Measurements from ENCODE around the gene NAALADL2. TPM values are rescaled to one million over a fixed set of nuclear protein-coding genes. Genes with fewer than 3 reads are reported as not detected.
"Not testable (repeated sequence)": the region's sequence is repeated elsewhere in the genome, so short reads cannot be mapped to it uniquely, and the experiment has no call there.

NAALADL2 gene
- total RNA-seq, 1 donor from 2014 or later: 36.9 TPM

GRCh38 chr3:175371187-175371586 lies 512.1 kb downstream of the NAALADL2 start:
- DNase-seq (ENCODE audit: low spot score); intact Hi-C loops (cut with DNase I); ATAC-seq: not testable (repeated sequence)

GRCh38 chr3:175374705-175375104 lies 515.6 kb downstream of the NAALADL2 start:
- DNase-seq (ENCODE audit: low spot score): no peak
- ATAC-seq: no peak
- intact Hi-C loops (cut with DNase I): no loop called here

GRCh38 chr3:175378348-175378747 lies 519.2 kb downstream of the NAALADL2 start:
- ATAC-seq: no peak
- DNase-seq (ENCODE audit: low spot score): no peak
- intact Hi-C loops (cut with DNase I): no loop called here

- intact Hi-C loops (cut with DNase I): no loop called here
- DNase-seq (ENCODE audit: low spot score) (no peak), ATAC-seq (no peak)
These were observed 522.6 kb downstream of the NAALADL2 start for GRCh38 chr3:175381685-175382084.

GRCh38 chr3:175383371-175383770 lies 524.2 kb downstream of the NAALADL2 start:
- intact Hi-C loops (cut with DNase I): no loop called here
- ATAC-seq (peak; percentile 81), DNase-seq (ENCODE audit: low spot score) (no peak)

GRCh38 chr3:175383813-175384212 lies 524.7 kb downstream of the NAALADL2 start:
- DNase-seq (ENCODE audit: low spot score) (no peak), ATAC-seq (peak; percentile 24)
- intact Hi-C loops (cut with DNase I): no loop called here

- no peak for ATAC-seq
These were observed 525.4 kb downstream of the NAALADL2 start for GRCh38 chr3:175384569-175384968.

GRCh38 chr3:175386630-175387029 lies 527.5 kb downstream of the NAALADL2 start:
- no peak for DNase-seq (ENCODE audit: low spot score)
- intact Hi-C loops (cut with DNase I): no loop called here
- no peak for ATAC-seq

More at GRCh38 chr3:175384569-175384968, 525.4 kb downstream of the NAALADL2 start:
- no peak for DNase-seq (ENCODE audit: low spot score)
- intact Hi-C loops (cut with DNase I): no loop called here

- ATAC-seq: no peak
- no peak for DNase-seq (ENCODE audit: low spot score)
- intact Hi-C loops (cut with DNase I): no loop called here
These were observed 530.4 kb downstream of the NAALADL2 start for GRCh38 chr3:175389560-175389959.

GRCh38 chr3:175391601-175392000 lies 532.5 kb downstream of the NAALADL2 start:
- intact Hi-C loops (cut with DNase I): no loop called here
- ATAC-seq (no peak), DNase-seq (ENCODE audit: low spot score) (no peak)

- DNase-seq (ENCODE audit: low spot score) (no peak), ATAC-seq (peak; percentile 45)
- intact Hi-C loops (cut with DNase I): no loop called here
These were observed 533.5 kb downstream of the NAALADL2 start for GRCh38 chr3:175392653-175393052.

GRCh38 chr3:175397372-175397771 lies 538.2 kb downstream of the NAALADL2 start:
- no peak for DNase-seq (ENCODE audit: low spot score)
- peak; percentile 73 for ATAC-seq
- intact Hi-C loops (cut with DNase I): no loop called here

GRCh38 chr3:175398676-175399075 lies 539.5 kb downstream of the NAALADL2 start:
- DNase-seq (ENCODE audit: low spot score) (no peak), ATAC-seq (no peak)
- intact Hi-C loops (cut with DNase I): no loop called here

GRCh38 chr3:175399156-175399840 lies 540.2 kb downstream of the NAALADL2 start:
- DNase-seq (ENCODE audit: low spot score) (no peak), ATAC-seq (no peak)
- intact Hi-C loops (cut with DNase I): no loop called here

- ATAC-seq (peak; percentile 84), DNase-seq (ENCODE audit: low spot score) (no peak)
- intact Hi-C loops (cut with DNase I): no loop called here
These were observed 544.9 kb downstream of the NAALADL2 start for GRCh38 chr3:175404027-175404426.

GRCh38 chr3:175404621-175405020 lies 545.5 kb downstream of the NAALADL2 start:
- intact Hi-C loops (cut with DNase I): no loop called here
- DNase-seq (ENCODE audit: low spot score) (no peak), ATAC-seq (no peak)

- DNase-seq (ENCODE audit: low spot score) (no peak), ATAC-seq (no peak)
- intact Hi-C loops (cut with DNase I): no loop called here
These were observed 551.1 kb downstream of the NAALADL2 start for GRCh38 chr3:175410251-175410650.

- no peak for DNase-seq (ENCODE audit: low spot score)
- intact Hi-C loops (cut with DNase I): no loop called here
- no peak for ATAC-seq
These were observed 552.3 kb downstream of the NAALADL2 start for GRCh38 chr3:175411405-175411804.

GRCh38 chr3:175411946-175412345 lies 552.8 kb downstream of the NAALADL2 start:
- no peak for DNase-seq (ENCODE audit: low spot score)
- intact Hi-C loops (cut with DNase I): no loop called here
- ATAC-seq: no peak

- DNase-seq (ENCODE audit: low spot score) (no peak), ATAC-seq (no peak)
- intact Hi-C loops (cut with DNase I): no loop called here
These were observed 554.8 kb downstream of the NAALADL2 start for GRCh38 chr3:175413926-175414325.

GRCh38 chr3:175416600-175416999 lies 557.5 kb downstream of the NAALADL2 start:
- ATAC-seq (no peak), DNase-seq (ENCODE audit: low spot score) (no peak)
- intact Hi-C loops (cut with DNase I): no loop called here
